ENCODE measurements around the gene KCNAB1.

DNA sequence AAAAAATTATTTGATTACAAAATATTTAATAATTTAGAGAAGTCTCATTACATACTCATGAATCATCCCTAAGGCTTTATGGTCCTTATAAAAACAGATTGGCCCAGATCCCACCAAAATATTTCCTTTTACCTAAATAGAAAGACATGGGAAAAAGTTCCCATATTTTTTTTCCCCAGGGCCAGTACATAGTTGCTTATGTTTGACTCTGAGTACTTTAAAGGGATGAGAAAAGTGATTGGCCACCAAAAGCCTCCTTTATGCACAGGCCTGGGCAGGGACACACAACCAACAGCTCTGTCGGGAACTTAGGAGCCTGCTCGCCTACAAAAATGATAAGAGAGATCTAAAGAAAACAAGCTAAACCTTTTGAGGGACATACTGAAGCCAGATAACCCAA lies 22.3 kb downstream of the KCNAB1 start:
- TF ChIP-seq, protein P1, sequence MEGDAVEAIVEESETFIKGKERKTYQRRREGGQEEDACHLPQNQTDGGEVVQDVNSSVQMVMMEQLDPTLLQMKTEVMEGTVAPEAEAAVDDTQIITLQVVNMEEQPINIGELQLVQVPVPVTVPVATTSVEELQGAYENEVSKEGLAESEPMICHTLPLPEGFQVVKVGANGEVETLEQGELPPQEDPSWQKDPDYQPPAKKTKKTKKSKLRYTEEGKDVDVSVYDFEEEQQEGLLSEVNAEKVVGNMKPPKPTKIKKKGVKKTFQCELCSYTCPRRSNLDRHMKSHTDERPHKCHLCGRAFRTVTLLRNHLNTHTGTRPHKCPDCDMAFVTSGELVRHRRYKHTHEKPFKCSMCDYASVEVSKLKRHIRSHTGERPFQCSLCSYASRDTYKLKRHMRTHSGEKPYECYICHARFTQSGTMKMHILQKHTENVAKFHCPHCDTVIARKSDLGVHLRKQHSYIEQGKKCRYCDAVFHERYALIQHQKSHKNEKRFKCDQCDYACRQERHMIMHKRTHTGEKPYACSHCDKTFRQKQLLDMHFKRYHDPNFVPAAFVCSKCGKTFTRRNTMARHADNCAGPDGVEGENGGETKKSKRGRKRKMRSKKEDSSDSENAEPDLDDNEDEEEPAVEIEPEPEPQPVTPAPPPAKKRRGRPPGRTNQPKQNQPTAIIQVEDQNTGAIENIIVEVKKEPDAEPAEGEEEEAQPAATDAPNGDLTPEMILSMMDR (IDR thresholded peaks at IDR 0.05; ENCODE audit: extremely low read depth in 1 of 2, insufficient read depth in 1 of 2, low read depth in 1 of 2, low read length in 2 of 2), result no peak
- TF ChIP-seq POLR2A (IDR thresholded peaks at IDR 0.05; ENCODE audit: low read depth, low read length), result no peak
- TF ChIP-seq POLR2AphosphoS5 (IDR thresholded peaks at IDR 0.05; ENCODE audit: insufficient read depth, low read depth, low read length), result no peak
- TF ChIP-seq JUN (IDR thresholded peaks at IDR 0.05; ENCODE audit: borderline replicate concordance, insufficient read depth, insufficient read length, low read depth), result no peak
- TF ChIP-seq, protein P2, sequence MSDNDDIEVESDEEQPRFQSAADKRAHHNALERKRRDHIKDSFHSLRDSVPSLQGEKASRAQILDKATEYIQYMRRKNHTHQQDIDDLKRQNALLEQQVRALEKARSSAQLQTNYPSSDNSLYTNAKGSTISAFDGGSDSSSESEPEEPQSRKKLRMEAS (IDR thresholded peaks at IDR 0.05; ENCODE audit: insufficient read depth, insufficient read length), result no peak

Measured in endothelial cell of umbilical vein (primary cell).